Raji (cell line): ENCODE measurements around the gene MBD3L2.
"Not testable (repeated sequence)": the region's sequence is repeated elsewhere in the genome, so short reads cannot be mapped to it uniquely, and the experiment has no call there.

Source experiments
- POLR2A ChIP-seq: IDR thresholded peaks from 2 replicates; pipeline ENCODE4 v1.6.1; 2011; ENCODE audit warnings: low read depth, low read length, control low read depth; ENCODE audit not compliant: insufficient read depth

Gene MBD3L2

GRCh38 chr19:7049021-7049420 is at the start of gene MBD3L2:
MBD3L2 (plus strand) TSS chr19:7049321; CDS start chr19:7049374, 53 bp downstream.
- TF ChIP-seq POLR2A: not testable (repeated sequence)

- no peak for TF ChIP-seq POLR2A
These were observed 49.2 kb upstream of the MBD3L2 start for GRCh38 chr19:6999933-7000332.

GRCh38 chr19:7000333-7000732 is 48.8 kb upstream of the MBD3L2 start:
- TF ChIP-seq POLR2A: no peak

- TF ChIP-seq POLR2A: no peak
These were observed 48.3 kb upstream of the MBD3L2 start for GRCh38 chr19:7000816-7001215.

- TF ChIP-seq POLR2A: no peak
These were observed 44.7 kb upstream of the MBD3L2 start for GRCh38 chr19:7004313-7004931.

- TF ChIP-seq POLR2A: no peak
These were observed 42.9 kb upstream of the MBD3L2 start for GRCh38 chr19:7006135-7006704.

- no peak for TF ChIP-seq POLR2A
These were observed 41.3 kb upstream of the MBD3L2 start for GRCh38 chr19:7007859-7008258.

GRCh38 chr19:7010722-7011593 is 38.2 kb upstream of the MBD3L2 start:
- no peak for TF ChIP-seq POLR2A

GRCh38 chr19:7013678-7014077 is 35.4 kb upstream of the MBD3L2 start:
- no peak for TF ChIP-seq POLR2A

GRCh38 chr19:7018828-7019227 is 30.3 kb upstream of the MBD3L2 start:
- no peak for TF ChIP-seq POLR2A

GRCh38 chr19:7021331-7021730 is 27.8 kb upstream of the MBD3L2 start, which contains the start of gene MBD3L2B:
MBD3L2B (minus strand) TSS chr19:7021431; CDS start chr19:7021397, 34 bp downstream.
- TF ChIP-seq POLR2A: not testable (repeated sequence)

GRCh38 chr19:7030278-7030677 is 18.8 kb upstream of the MBD3L2 start, which contains the start of gene MBD3L5:
MBD3L5 (plus strand) TSS chr19:7030578; CDS start chr19:7030612, 34 bp downstream.
- not testable (repeated sequence) for TF ChIP-seq POLR2A

- TF ChIP-seq POLR2A: not testable (repeated sequence)
These were observed 9.0 kb upstream of the MBD3L2 start, which contains the start of gene MBD3L4 for GRCh38 chr19:7040079-7040478. MBD3L4 (minus strand) TSS chr19:7040179; CDS start chr19:7040144, 35 bp downstream.

GRCh38 chr19:7058576-7058975 is 9.5 kb downstream of the MBD3L2 start, which contains the start of gene MBD3L3:
MBD3L3 (minus strand) TSS chr19:7058676; CDS start chr19:7058605, 71 bp downstream.
- TF ChIP-seq POLR2A: not testable (repeated sequence)

- TF ChIP-seq POLR2A: no peak
These were observed 14.2 kb downstream of the MBD3L2 start for GRCh38 chr19:7063339-7063738.

GRCh38 chr19:7063764-7064418 is 14.8 kb downstream of the MBD3L2 start:
- TF ChIP-seq POLR2A: no peak

- no peak for TF ChIP-seq POLR2A
These were observed 18.6 kb downstream of the MBD3L2 start for GRCh38 chr19:7067716-7068115.
